Keratinocyte (primary cell): ENCODE data around the gene PDE8A.

Source experiments
- CTCF ChIP-seq, 3 experiments: IDR thresholded peaks in 1 of 3; conservative IDR thresholded peaks in 1 of 3; optimal IDR thresholded peaks in 1 of 3; 2 replicates in 2 of 3; 3 replicates in 1 of 3; pipeline versions ENCODE3 to v1.5.1; 2011; ENCODE audit warnings: low read length in 3 of 3, mild to moderate bottlenecking in 3 of 3, moderate library complexity in 2 of 3, control low read depth in 1 of 3, inconsistent platforms in 1 of 3; ENCODE audit not compliant: insufficient read depth in 2 of 3; ENCODE audit errors: extremely low read depth in 1 of 3
- EZH2 ChIP-seq: IDR thresholded peaks from one replicate; pipeline ENCODE4 v1.6.1; 2012; ENCODE audit warnings: inconsistent platforms, mild to moderate bottlenecking, low read length, moderate library complexity

- TF ChIP-seq CTCF (optimal IDR thresholded peaks at IDR 0.05 in 1 of 3, IDR thresholded peaks at IDR 0.05 in 1 of 3, conservative IDR thresholded peaks at IDR 0.05 in 1 of 3; ENCODE audit: extremely low read depth in 1 of 3, insufficient read depth in 2 of 3, low read length in 3 of 3): no peak
- TF ChIP-seq EZH2: no peak
Observed at GRCh38 chr15:84949845-84950569, 31.6 kb upstream of the PDE8A start.
